ENCODE results near the gene TBC1D4. TPM values are rescaled to one million over a fixed set of nuclear protein-coding genes. Genes with fewer than 3 reads are reported as not detected.

The TBC1D4 gene
- total RNA-seq, 1 experiment from 2014 or later: 177 TPM

- H3K4me3 Mint-ChIP-seq (ENCODE audit: unreplicated experiment): peak overlapping the region; percentile 42
- H3K4me1 Mint-ChIP-seq (ENCODE audit: low read depth, unreplicated experiment): peaks cover 38% of the 10 kb centered on the region
- peaks cover 1% of the 10 kb centered on the region; the same call in 1 of the 2 replicates for H3K36me3 ChIP-seq (ENCODE audit: control insufficient read depth, insufficient read depth, low read length)
- intact Hi-C loops (cut with micrococcal nuclease; ENCODE audit: unreplicated experiment): loop anchor here (5.0 kb wide), 1 partner anchor 252 kb away; the partner anchor contains the start of gene UCHL3
- no TSS peak for BruUV-seq (replicated peaks)
- H3K4me1 ChIP-seq: peaks cover 59% of the 10 kb centered on the region
- DNase-seq: no peak
- no peaks in the 10 kb centered on the region for H3K9me3 Mint-ChIP-seq (ENCODE audit: unreplicated experiment)
- peak overlapping the region; percentile 57 for H3K27ac Mint-ChIP-seq (ENCODE audit: unreplicated experiment)
- POLR2A ChIA-PET: no interaction called here
- H3K27me3 Mint-ChIP-seq (ENCODE audit: insufficient read depth, unreplicated experiment): no peaks in the 10 kb centered on the region
- no peaks in the 10 kb centered on the region for H3K9me3 ChIP-seq
- no peaks in the 10 kb centered on the region for H3K27me3 ChIP-seq (replicated peaks; ENCODE audit: control insufficient read depth, insufficient read depth, low read length)
- H3K36me3 Mint-ChIP-seq (ENCODE audit: insufficient read depth, unreplicated experiment): peaks cover 87% of the 10 kb centered on the region
- no peak overlapping the region for H3K4me3 ChIP-seq (ENCODE audit: low read depth, low read length)
- TF ChIP-seq CTCF (IDR thresholded peaks at IDR 0.05; ENCODE audit: insufficient read depth in 1 of 2, low read depth in 1 of 2, low read length in 1 of 2, severe bottlenecking in 1 of 2, unreplicated experiment in 1 of 2): no peak
- CTCF ChIA-PET: no interaction called here
These were observed 186.8 kb downstream of the TBC1D4 start for GRCh38 chr13:75295201-75295600.

DNA sequence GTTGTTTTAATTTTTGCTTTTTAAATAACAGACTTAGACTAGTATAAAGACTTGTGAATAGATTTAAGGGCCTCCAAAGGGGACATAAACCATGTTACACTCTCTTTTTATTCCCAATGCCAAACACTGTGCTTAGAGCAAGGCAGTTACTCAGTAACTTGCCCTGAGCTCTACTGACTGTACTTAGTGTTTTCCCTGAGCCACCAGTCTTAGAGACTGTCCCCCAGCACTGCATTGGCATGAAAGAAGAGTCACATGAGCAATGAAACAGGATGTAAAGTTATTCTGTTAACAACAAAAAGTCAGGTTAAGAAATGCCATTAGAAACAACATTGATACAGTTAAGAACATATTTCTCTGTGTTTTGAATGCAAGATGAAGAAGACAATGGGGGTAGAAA lies 187.9 kb downstream of the TBC1D4 start:
- intact Hi-C loops (cut with micrococcal nuclease; ENCODE audit: unreplicated experiment): no loop called here
- Mint-ChIP-seq H3K27me3 (ENCODE audit: insufficient read depth, unreplicated experiment) (no peaks in the 10 kb centered on the region), H3K36me3 (ENCODE audit: insufficient read depth, unreplicated experiment) (peaks cover 78% of the 10 kb centered on the region), H3K27ac (ENCODE audit: unreplicated experiment) (peak overlapping the region; percentile 37), H3K4me1 (ENCODE audit: low read depth, unreplicated experiment) (peaks cover 27% of the 10 kb centered on the region), H3K4me3 (ENCODE audit: unreplicated experiment) (no peak overlapping the region), H3K9me3 (ENCODE audit: unreplicated experiment) (no peaks in the 10 kb centered on the region)
- no peak for TF ChIP-seq CTCF (IDR thresholded peaks at IDR 0.05; ENCODE audit: insufficient read depth in 1 of 2, low read depth in 1 of 2, low read length in 1 of 2, severe bottlenecking in 1 of 2, unreplicated experiment in 1 of 2)
- no TSS peak for BruUV-seq (replicated peaks)
- POLR2A ChIA-PET: no interaction called here
- Histone ChIP-seq H3K9me3 (no peaks in the 10 kb centered on the region), H3K36me3 (ENCODE audit: control insufficient read depth, insufficient read depth, low read length) (peaks cover 1% of the 10 kb centered on the region; the same call in 1 of the 2 replicates), H3K4me1 (peaks cover 50% of the 10 kb centered on the region), H3K27me3 (replicated peaks; ENCODE audit: control insufficient read depth, insufficient read depth, low read length) (no peaks in the 10 kb centered on the region), H3K4me3 (ENCODE audit: low read depth, low read length) (no peak overlapping the region)
- DNase-seq: no peak
- CTCF ChIA-PET: no interaction called here

DNA sequence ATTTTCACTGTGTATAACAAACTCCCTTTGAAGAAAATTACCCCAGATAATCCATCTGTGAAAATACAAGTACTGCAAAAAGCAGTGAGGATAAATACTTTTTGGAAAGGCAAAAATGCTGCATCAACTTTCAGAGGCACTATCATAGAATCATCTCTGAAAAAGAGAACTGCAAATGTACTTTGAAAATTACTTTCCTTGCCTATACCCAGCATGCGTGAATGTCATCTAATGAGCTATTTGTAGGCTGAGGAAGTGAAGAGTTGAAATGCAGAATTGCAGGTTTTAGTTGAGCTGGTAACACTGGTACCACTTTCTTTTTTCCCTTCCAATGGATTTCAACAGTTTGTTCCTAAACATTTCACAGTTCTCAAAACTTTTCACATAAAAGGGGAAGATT lies 196.7 kb downstream of the TBC1D4 start:
- H3K27me3 Mint-ChIP-seq (ENCODE audit: insufficient read depth, unreplicated experiment): no peaks in the 10 kb centered on the region
- BruUV-seq (replicated peaks): TSS peak; percentile 34
- POLR2A ChIA-PET: no interaction called here

More for the DNA sequence above, 196.7 kb downstream of the TBC1D4 start:
- H3K9me3 Mint-ChIP-seq (ENCODE audit: unreplicated experiment): peaks cover 33% of the 10 kb centered on the region
- peaks cover 3% of the 10 kb centered on the region; the same call in 1 of the 2 replicates for H3K4me1 ChIP-seq
- H3K4me1 Mint-ChIP-seq (ENCODE audit: low read depth, unreplicated experiment): peaks cover 10% of the 10 kb centered on the region
- no peaks in the 10 kb centered on the region for H3K27me3 ChIP-seq (replicated peaks; ENCODE audit: control insufficient read depth, insufficient read depth, low read length)
- no peak overlapping the region for H3K4me3 Mint-ChIP-seq (ENCODE audit: unreplicated experiment)
- no peak for TF ChIP-seq CTCF (IDR thresholded peaks at IDR 0.05; ENCODE audit: insufficient read depth in 1 of 2, low read depth in 1 of 2, low read length in 1 of 2, severe bottlenecking in 1 of 2, unreplicated experiment in 1 of 2)
- H3K36me3 Mint-ChIP-seq (ENCODE audit: insufficient read depth, unreplicated experiment): peaks cover 91% of the 10 kb centered on the region
- no peak overlapping the region for H3K27ac Mint-ChIP-seq (ENCODE audit: unreplicated experiment)
- H3K4me3 ChIP-seq (ENCODE audit: low read depth, low read length): no peak overlapping the region
- CTCF ChIA-PET: no interaction called here
- peaks cover 12% of the 10 kb centered on the region for H3K9me3 ChIP-seq
- H3K36me3 ChIP-seq (ENCODE audit: control insufficient read depth, insufficient read depth, low read length): peaks cover 5% of the 10 kb centered on the region
- DNase-seq: no peak
- intact Hi-C loops (cut with micrococcal nuclease; ENCODE audit: unreplicated experiment): no loop called here
